Subcutaneous adipose tissue (tissue), 4 donors: ENCODE results near the gene USP34. TPM values are rescaled to one million over a fixed set of nuclear protein-coding genes. Genes with fewer than 3 reads are reported as not detected.

Experiments used
- CTCF ChIP-seq: fragments of 450-650 bp; IDR thresholded peaks from one replicate; pipeline ENCODE4 v1.5.1; 2016; ENCODE audit warnings: low read depth, mild to moderate bottlenecking, control low read depth, antibody characterized with exemption, moderate library complexity
- total RNA-seq, 4 donors: library from RNA; depleted of rRNA; stranded (reverse); fragments of >200 nt; gene quantifications; one replicate each; pipeline ENCODE4 v1.1.0, GENCODE V29; 2016

The USP34 gene
- total RNA-seq, 4 donors from 2014 or later = 137 to 225 (median 148) TPM

- no peak for TF ChIP-seq CTCF
These were observed 127.7 kb downstream of the USP34 start for GRCh38 chr2:61343141-61343540.

GRCh38 chr2:61340242-61340641, 130.6 kb downstream of the USP34 start:
- TF ChIP-seq CTCF = no peak

GRCh38 chr2:61338447-61338846, 132.4 kb downstream of the USP34 start:
- TF ChIP-seq CTCF = no peak

GRCh38 chr2:61335187-61335586, 135.7 kb downstream of the USP34 start:
- TF ChIP-seq CTCF = no peak

GRCh38 chr2:61334466-61334865, 136.4 kb downstream of the USP34 start:
- no peak for TF ChIP-seq CTCF

GRCh38 chr2:61328707-61329251, 142.1 kb downstream of the USP34 start:
- TF ChIP-seq CTCF = no peak

GRCh38 chr2:61327173-61327572, 143.7 kb downstream of the USP34 start:
- TF ChIP-seq CTCF = no peak
